GM18498 (cell line): ENCODE results near the gene DNER.
A peak's percentile ranks its signal among the peaks of the same experiment; 100 is the strongest.
"Not testable (repeated sequence)": the region's sequence is repeated elsewhere in the genome, so short reads cannot be mapped to it uniquely, and the experiment has no call there.

Experiments
- ATAC-seq: cut with Tn5 transposase; IDR thresholded peaks from one replicate; pipeline ENCODE4 v1.9.1; 2021; ENCODE audit warnings: mild to moderate bottlenecking, moderate library complexity; ENCODE audit not compliant: unreplicated experiment

Gene DNER

GRCh38 chr2:229627728-229628127 lies 86.6 kb downstream of the DNER start:
- ATAC-seq: no peak

- ATAC-seq: no peak
Measured at GRCh38 chr2:229622495-229623355, 91.6 kb downstream of the DNER start.

GRCh38 chr2:229620759-229621158 lies 93.6 kb downstream of the DNER start:
- no peak for ATAC-seq

GRCh38 chr2:229620289-229620688 lies 94.1 kb downstream of the DNER start:
- no peak for ATAC-seq

- no peak for ATAC-seq
Measured at GRCh38 chr2:229616433-229616832, 97.9 kb downstream of the DNER start.

- ATAC-seq: not testable (repeated sequence)
Measured at GRCh38 chr2:229614021-229614420, 100.3 kb downstream of the DNER start.

- ATAC-seq: no peak
Measured at GRCh38 chr2:229612384-229612971, 101.9 kb downstream of the DNER start.

GRCh38 chr2:229611360-229611759 lies 103.0 kb downstream of the DNER start:
- ATAC-seq: no peak

GRCh38 chr2:229610872-229611271 lies 103.5 kb downstream of the DNER start:
- ATAC-seq: no peak

- no peak for ATAC-seq
Measured at GRCh38 chr2:229610333-229610732, 104.0 kb downstream of the DNER start.

- no peak for ATAC-seq
Measured at GRCh38 chr2:229601936-229602335, 112.4 kb downstream of the DNER start.

- no peak for ATAC-seq
Measured at GRCh38 chr2:229601396-229601795, 113.0 kb downstream of the DNER start.

- no peak for ATAC-seq
Measured at GRCh38 chr2:229598227-229598626, 116.1 kb downstream of the DNER start.

GRCh38 chr2:229596796-229597195 lies 117.6 kb downstream of the DNER start:
- no peak for ATAC-seq

- ATAC-seq: no peak
Measured at GRCh38 chr2:229591611-229592010, 122.7 kb downstream of the DNER start.

GRCh38 chr2:229586746-229587705 lies 127.3 kb downstream of the DNER start:
- peak; percentile 83 for ATAC-seq

- ATAC-seq: no peak
Measured at GRCh38 chr2:229586012-229586411, 128.3 kb downstream of the DNER start.

- no peak for ATAC-seq
Measured at GRCh38 chr2:229582151-229582550, 132.2 kb downstream of the DNER start.

GRCh38 chr2:229578052-229578846 lies 136.1 kb downstream of the DNER start:
- no peak for ATAC-seq

GRCh38 chr2:229575569-229576315 lies 138.6 kb downstream of the DNER start:
- ATAC-seq: no peak
